DMS 273 (cell line): ENCODE results near the gene ENG.
"Not testable (repeated sequence)": the region's sequence is repeated elsewhere in the genome, so short reads cannot be mapped to it uniquely, and the experiment has no call there.

Source experiments
- DNase-seq: peaks from one replicate; lab custom pipeline; 2025; ENCODE audit not compliant: unreplicated experiment; lab: John Stamatoyannopoulos, UW

The ENG gene

DNA sequence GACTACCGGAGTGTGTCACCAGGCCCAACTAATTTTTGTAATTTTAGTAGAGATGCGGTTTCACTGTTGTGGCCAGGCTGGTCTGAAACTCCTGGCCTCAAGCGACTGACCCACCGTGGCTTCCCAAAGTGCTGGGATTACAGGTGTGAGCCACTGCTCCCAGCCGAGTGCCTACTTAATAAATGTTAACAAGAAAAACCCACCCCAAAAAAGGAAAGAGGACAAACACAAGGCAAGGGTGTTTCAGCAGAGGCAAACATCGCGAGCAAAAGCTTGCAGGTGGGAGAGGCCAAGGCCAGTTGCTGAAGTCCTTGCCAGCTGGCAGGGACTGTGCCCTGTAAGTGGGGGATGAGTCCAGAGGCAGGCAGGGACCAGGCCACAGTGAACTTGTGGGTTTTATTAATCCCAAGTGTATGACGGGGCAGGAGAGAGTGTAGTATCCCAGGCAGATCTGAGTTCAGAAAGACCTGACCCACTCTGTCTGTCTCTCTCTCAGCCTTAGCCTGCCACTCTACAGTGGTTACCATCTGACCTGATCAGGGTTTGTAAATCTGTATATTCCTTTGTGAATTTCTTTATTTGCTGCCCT, 58.1 kb downstream of the ENG start:
- peak; percentile 47 for DNase-seq

DNA sequence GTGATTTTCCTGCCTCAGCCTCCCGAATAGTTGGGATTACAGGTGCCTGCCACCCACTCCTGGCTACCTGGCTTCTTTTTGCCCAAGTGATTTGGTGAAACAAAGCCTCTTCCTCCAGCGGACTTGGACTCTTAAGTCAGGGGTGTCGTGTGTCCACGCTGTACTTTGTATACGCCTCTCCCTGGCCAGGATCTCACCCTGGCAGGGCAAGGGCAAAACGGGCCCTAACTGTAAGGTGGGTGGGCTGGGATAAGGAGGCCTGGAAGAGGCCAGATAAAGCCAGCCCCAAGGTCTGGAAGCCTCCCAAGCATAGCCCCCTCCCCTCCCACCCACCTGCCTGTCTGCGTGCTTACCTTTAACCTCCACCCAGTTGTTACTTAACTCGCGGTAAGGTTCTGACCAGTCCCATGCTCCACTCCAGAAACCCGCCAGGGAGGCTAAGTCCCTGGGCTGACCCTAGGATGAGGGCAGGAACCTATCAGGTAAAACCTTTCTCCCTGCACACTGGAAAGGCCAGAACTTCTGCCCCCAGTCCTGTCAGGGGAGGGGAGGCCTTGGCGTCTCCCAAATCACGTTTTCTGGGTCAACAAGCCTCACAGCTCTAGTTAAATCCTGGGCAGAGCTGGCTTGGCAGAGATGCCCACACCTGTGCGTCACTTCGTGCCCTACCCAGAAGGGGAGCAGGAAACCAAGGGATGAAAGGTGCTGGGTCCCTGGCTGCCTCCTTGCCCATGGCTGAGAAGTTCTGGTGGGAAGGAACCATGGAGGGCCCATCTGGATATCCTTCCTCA, 60.3 kb downstream of the ENG start:
- DNase-seq = no peak

DNA sequence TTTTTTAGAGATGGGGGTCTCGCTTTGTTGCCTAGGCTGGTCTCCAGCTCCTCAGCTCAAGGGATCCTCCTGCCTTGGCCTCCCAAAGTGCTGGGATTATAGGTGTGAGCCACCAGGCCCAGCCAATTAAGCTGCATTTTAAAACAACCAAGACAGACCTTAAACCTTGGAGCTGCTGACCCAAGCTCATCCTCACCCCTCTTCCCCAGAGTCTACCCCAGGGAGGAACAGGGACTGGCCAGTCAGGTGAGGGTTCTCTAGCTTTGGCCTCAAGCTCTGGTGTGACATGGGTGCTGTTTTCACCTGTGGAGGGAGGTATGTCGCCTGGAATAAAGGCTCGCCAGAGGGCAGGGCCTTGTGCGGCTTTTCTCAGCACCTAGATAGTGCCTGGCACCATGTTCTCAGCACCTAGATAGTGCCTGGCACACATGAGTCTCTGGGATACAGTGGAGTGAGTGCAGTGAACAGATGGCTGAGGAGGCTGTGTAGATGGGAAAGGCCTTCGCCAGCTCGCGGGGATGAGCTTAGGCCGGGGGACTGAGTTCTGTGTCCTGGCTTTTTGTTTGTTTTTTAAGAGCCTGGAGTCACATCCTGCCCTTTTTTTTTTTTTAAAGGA, 61.3 kb downstream of the ENG start:
- DNase-seq = peak; percentile 89

GRCh38 chr9:127792417-127793031, 61.9 kb downstream of the ENG start:
- DNase-seq = no peak

DNA sequence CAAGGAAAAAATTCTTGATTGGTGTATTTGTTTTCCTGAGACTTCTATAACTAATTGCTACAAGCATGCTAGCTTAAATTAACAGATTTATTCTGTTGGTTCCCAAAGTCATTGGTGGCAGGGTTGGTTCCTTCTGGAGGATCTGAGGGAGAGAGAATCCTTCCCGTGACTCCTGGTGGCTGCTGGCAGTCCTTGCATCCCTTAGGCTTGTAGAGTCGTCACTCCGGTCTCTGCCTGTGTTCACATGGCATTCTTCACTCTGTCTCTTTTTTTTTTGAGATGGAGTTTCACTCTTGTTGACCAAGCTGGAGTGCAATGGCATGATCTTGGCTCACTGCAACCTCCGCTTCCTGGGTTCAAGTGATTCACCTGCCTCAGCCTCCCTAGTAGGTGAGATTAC, 63.4 kb downstream of the ENG start:
- DNase-seq = peak; percentile 25

DNA sequence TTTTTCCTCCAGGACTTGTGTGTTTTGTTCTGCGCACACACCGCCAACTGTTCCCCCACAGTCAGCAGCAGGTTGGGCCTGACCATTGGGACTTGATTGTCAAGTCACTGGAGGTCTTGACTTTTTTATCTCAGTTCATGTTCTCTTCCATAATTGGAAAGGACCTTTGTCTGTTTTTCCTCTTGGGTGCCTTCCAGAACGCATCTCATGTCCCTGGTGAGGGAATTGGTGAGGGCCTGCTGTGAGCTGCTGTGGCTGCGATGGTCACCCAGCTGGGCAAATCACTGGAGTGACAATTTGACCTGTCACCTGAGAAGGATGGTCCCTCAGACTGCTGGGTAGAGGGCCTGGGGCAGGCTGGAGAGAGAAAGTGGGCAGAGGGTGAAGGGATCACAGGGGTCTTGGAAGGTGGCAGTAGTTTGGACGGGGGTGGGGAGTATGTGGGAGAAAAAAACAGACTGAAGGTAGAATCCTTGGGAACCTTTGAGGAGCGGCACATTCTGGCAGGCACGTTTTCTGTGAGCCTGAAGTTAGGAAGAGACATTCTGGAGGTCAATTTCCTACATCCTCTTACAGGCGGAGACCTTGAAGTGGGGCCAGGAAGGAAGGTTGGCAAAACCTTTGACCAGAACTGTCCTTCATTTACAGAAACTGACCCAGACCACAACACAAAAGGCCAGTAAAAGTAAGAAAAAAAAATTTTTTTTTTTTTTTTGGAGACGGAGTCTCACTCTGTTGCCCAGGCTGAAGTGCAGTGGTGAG, 64.2 kb downstream of the ENG start:
- DNase-seq = no peak

DNA sequence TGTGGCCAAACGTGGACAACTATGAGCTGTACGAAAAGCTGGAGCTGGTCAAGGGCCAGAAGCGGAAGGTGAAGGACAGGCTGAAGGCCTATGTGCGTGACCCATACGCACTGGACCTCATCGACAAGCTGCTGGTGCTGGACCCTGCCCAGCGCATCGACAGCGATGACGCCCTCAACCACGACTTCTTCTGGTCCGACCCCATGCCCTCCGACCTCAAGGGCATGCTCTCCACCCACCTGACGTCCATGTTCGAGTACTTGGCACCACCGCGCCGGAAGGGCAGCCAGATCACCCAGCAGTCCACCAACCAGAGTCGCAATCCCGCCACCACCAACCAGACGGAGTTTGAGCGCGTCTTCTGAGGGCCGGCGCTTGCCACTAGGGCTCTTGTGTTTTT, 65.3 kb downstream of the ENG start:
- no peak for DNase-seq

DNA sequence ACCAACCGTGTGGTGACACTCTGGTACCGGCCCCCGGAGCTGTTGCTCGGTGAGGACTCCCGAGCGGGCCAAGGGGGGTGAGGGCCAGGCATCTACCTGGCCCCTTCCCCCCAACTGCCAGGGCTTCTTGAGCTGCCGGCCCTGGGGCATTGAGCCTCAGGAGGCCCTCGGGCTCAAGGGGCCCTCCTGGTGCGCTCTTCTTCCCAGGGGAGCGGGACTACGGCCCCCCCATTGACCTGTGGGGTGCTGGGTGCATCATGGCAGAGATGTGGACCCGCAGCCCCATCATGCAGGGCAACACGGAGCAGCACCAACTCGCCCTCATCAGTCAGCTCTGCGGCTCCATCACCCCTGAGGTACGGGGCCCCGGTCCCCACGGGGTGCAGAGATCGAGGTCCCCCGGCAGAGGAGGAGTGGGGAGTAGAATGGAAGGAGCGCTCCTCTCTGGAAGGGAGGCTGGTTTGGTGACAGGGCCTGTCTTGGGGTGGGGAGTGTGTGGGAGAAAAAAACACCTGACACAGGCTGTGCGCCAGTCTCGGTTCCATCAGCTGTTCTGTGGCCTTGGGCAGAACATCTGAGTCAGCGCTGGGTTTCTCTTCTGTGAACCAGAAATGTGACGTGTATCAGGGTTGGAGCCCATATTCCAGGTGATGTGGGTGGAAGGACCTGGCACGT, 66.0 kb downstream of the ENG start:
- no peak for DNase-seq

- DNase-seq = no peak
Measured at GRCh38 chr9:127786773-127787104, 67.7 kb downstream of the ENG start.

DNA sequence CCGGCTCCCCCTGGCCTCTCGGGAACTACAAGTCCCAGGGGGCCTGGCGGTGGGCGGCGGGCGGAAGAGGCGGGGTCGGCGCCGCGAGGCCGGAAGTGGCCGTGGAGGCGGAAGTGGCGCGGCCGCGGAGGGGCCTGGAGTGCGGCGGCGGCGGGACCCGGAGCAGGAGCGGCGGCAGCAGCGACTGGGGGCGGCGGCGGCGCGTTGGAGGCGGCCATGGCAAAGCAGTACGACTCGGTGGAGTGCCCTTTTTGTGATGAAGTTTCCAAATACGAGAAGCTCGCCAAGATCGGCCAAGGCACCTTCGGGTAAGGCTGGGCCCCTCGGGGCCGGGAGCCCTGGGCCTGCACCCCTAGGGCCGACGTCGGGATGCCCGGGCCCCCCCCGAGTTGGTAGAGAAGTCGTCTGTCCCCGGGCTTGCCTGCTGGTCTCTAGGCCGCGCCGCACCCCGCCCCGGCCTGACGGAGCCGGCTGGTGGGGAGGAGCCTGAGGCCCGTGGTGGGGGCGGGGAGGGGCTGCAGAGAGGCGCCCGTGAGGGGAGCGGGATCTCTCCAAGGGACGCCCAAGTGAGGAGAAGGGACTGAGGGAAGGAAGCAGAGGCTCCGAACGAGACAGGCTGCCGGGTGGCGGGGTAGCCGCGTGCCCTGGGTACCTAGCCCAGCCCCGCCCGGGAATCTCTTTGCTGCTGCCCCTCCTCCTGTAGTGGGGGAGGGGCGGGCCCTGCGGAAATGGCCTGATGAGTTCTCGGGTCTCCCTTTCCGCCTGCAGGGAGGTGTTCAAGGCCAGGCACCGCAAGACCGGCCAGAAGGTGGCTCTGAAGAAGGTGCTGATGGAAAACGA, 68.3 kb downstream of the ENG start, which contains the start of gene CDK9:
TSS of gene CDK9 (plus strand) at position 102 of the 840 bp plus-strand sequence. CDS start at position 217, 115 bp downstream.
- DNase-seq = peak; percentile 95

- peak; percentile 93 for DNase-seq
Measured at GRCh38 chr9:127785023-127785932, 69.2 kb downstream of the ENG start.

- DNase-seq = no peak
Measured at GRCh38 chr9:127783111-127784008, 71.1 kb downstream of the ENG start.

DNA sequence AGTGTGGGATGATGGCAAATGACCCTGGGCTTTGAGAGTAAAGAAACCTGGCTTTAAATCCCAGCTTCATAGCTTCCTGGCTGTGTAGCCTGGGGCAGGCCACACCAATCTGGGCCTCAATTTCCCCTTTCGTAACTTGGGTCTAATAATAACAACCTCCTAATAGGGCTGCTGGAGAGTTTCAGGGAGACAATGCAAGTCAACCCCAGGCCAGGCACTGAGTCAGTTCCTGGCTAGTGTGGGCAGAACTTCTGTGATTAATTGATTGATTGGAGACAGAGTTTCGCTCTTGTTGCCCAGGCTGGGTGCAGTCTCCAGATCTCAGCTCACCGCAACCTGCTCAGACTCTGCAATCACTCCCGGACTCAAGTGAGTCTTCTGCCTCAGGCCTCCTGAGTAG, 72.7 kb downstream of the ENG start:
- DNase-seq = no peak

DNA sequence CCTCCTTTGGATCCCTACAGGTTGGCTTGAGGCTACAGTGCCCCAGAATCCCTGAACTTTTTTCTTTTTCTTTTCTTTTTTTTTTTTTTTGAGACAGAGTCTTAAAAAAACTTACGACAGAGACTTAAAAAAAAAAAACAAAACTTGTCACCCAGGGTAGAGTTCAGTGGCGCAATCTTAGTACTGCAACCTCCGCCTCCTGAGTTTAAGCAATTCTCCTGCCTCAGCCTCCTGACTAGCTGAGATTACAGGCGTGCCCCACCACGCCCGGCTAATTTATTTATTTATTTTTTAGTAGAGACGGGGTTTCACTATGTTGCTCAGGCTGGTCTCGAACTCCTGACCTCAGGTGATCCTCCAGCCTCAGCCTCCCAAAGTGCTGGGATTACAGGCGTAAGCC, 73.5 kb downstream of the ENG start:
- DNase-seq = not testable (repeated sequence)

DNA sequence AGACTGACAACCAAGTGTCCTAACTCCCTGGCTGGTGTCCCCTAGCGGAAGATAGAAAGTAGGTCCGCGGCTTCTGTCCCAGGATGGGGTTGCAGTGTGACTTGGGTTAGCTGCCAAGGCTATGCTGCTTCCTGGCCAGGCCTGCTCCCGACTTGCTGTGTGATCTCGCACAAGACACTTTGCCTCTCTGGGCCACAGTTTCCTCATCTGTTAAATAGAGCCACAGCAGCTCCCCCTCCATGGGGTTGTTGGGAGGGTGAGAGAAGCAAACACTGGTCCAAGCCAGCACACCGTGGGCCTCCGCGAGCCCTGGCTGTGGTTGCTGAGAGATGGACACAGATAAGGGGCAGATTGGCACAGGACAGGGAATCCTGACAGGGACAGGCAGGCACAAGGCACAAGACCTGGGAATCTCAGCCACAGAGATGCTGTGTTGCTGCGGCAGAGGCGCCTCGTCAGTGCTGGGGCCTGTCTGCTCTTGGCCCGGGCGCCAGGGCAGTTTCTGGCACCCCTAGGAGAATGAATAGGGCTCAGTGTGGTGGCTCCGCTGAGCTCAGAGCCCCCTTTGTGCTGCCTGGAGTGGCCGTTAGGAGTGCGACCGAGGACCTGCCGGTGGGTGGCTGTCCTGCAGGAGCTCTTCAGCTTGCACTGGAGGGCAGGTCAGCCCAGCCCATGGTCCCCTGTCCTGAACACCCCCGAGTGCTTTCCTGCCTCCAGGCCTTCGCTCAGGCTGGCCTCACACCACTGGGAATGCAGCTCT, 74.2 kb downstream of the ENG start:
- DNase-seq = no peak

DNA sequence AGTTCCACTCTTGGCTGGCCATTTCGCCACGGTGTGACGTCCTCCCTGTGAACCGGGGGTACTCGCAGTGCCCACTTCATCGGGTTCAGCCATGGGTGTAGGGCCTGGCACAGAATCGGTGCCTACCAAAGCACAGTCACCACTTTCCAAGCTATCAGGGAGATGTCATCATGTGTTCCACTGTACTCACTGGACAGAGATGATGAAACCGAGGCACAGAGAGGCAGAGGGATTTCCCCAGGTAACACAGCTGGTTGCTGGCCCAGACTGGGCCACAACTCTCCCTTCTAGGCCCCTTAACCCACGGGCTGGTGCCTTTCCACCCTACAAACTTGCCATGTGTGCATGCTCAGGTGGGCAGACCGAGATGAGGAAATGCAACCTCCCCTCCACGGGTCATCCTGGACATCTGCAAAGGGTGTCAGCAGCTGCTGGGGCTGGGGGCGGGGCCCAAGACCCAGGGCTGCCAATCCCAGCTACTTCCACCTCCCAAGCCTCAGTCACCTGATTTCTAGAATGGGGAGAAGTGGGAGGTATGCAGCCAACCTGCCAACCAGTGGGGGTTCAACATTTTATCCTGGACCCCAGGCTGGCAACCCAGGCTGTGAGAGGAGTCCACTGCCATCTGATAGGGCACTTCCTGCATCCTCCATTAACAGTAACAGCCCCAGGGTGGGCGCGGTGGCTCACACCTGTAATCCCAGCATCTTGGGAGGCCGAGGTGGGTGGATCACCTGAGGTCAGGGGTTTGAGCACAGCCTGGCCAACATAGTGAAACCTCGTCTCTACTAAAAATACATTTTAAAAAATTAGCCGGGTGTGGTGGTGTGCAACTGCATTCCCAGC, 75.1 kb downstream of the ENG start:
- peak; percentile 24 for DNase-seq
